MCF 10A (cell line): Measurements from ENCODE around the gene PRAC1. TPM values are rescaled to one million over a fixed set of nuclear protein-coding genes. Genes with fewer than 3 reads are reported as not detected.

Source experiments
- BruUV-seq: library from RNA; stranded (reverse); fragments of 400-500 nt; replicated peaks from 2 replicates; lab custom pipeline; 2021; lab: Mats Ljungman, UMichigan
- CTCF ChIA-PET: fragments of 300-600 bp; sonication (Branson Sonifier 250); formaldehyde crosslinking; extraction: SDS; loops from one replicate; lab custom pipeline; 2021; ENCODE audit warnings: antibody characterized with exemption, inconsistent platforms; lab: Yijun Ruan, JAX
- POLR2A ChIA-PET: fragments of 300-600, 350-650 bp; sonication (Branson Sonifier 250); formaldehyde crosslinking; extraction: SDS; loops from one replicate; lab custom pipeline; 2020; ENCODE audit warnings: antibody characterized with exemption, inconsistent platforms; lab: Yijun Ruan, JAX
- DNase-seq: peaks from one replicate; pipeline ENCODE4 v3.0.0-alpha.2; 2018; ENCODE audit not compliant: unreplicated experiment
- H3K27ac Mint-ChIP-seq: one replicate; pipeline ENCODE4 v1.8.0; 2022; ENCODE audit warnings: mild to moderate bottlenecking, low read depth, mixed read lengths; ENCODE audit not compliant: unreplicated experiment
- H3K27me3 Mint-ChIP-seq: one replicate; pipeline ENCODE4 v1.8.0; 2022; ENCODE audit warnings: mixed read lengths; ENCODE audit not compliant: insufficient read depth, unreplicated experiment
- H3K36me3 Mint-ChIP-seq: one replicate; pipeline ENCODE4 v1.8.0; 2022; ENCODE audit warnings: mild to moderate bottlenecking, moderate library complexity, mixed read lengths; ENCODE audit not compliant: insufficient read depth, unreplicated experiment
- H3K4me1 Mint-ChIP-seq: one replicate; pipeline ENCODE4 v1.8.0; 2022; ENCODE audit warnings: mixed read lengths; ENCODE audit not compliant: insufficient read depth, unreplicated experiment
- H3K4me3 Mint-ChIP-seq: one replicate; pipeline ENCODE4 v1.8.0; 2022; ENCODE audit warnings: mild to moderate bottlenecking, moderate library complexity, mixed read lengths; ENCODE audit not compliant: unreplicated experiment
- H3K9me3 Mint-ChIP-seq: one replicate; pipeline ENCODE4 v1.8.0; 2022; ENCODE audit warnings: mixed read lengths; ENCODE audit not compliant: unreplicated experiment
- CTCF ChIP-seq: fragments of 200-600 bp; IDR thresholded peaks from one replicate; pipeline ENCODE4 v1.8.0; 2022; ENCODE audit warnings: antibody characterized with exemption, mild to moderate bottlenecking; ENCODE audit not compliant: unreplicated experiment
- intact Hi-C: fragments of 100-400 bp; cut with micrococcal nuclease; formaldehyde crosslinking; loops from 2 replicates; pipeline ENCODE4 v1.14.1; 2022
- total RNA-seq: library from RNA; stranded (reverse); gene quantifications from 2 replicates; pipeline ENCODE4 v1.2.3, GENCODE V29; 2022

Gene PRAC1
- total RNA-seq, 1 experiment from 2014 or later = not detected

GRCh38 chr17:48725004-48725287, 2.6 kb upstream of the PRAC1 start:
- Mint-ChIP-seq H3K4me3 (peak overlapping the region; percentile 17), H3K27ac (no peak overlapping the region), H3K36me3 (no peaks in the 10 kb centered on the region), H3K27me3 (peaks cover 61% of the 10 kb centered on the region), H3K9me3 (no peaks in the 10 kb centered on the region), H3K4me1 (peaks cover 11% of the 10 kb centered on the region)
- POLR2A ChIA-PET = interaction anchor here (1.0 to 3.5 kb wide), 4 partner anchors 8 to 155 kb away, joined by 3 to 17 read pairs (median 4); no protein-coding TSS in a partner anchor
- DNase-seq = no peak
- TF ChIP-seq CTCF = no peak
- no TSS peak for BruUV-seq
- intact Hi-C loops = no loop called here
- CTCF ChIA-PET = interaction anchor here (0.6 to 5.0 kb wide), 27 partner anchors 9 to 1274 kb away, joined by 3 to 81 read pairs (median 4); no protein-coding TSS in a partner anchor

GRCh38 chr17:48724251-48725003, 2.1 kb upstream of the PRAC1 start:
- no peak overlapping the region for H3K27ac Mint-ChIP-seq
- no peaks in the 10 kb centered on the region for H3K9me3 Mint-ChIP-seq
- intact Hi-C loops = loop anchor here (1.0 kb wide), 2 partner anchors 67 to 155 kb away; no protein-coding TSS in a partner anchor
- peaks cover 56% of the 10 kb centered on the region for H3K27me3 Mint-ChIP-seq
- no peaks in the 10 kb centered on the region for H3K36me3 Mint-ChIP-seq
- peak; percentile 78 for DNase-seq
- CTCF ChIA-PET = interaction anchor here (0.6 to 5.0 kb wide), 54 partner anchors 8 to 1274 kb away, joined by 3 to 81 read pairs (median 4); no protein-coding TSS in a partner anchor
- peak; percentile 74 for TF ChIP-seq CTCF
- BruUV-seq = no TSS peak
- H3K4me1 Mint-ChIP-seq = peaks cover 11% of the 10 kb centered on the region
- H3K4me3 Mint-ChIP-seq = peak overlapping the region; percentile 17
- POLR2A ChIA-PET = interaction anchor here (0.6 to 3.5 kb wide), 5 partner anchors 7 to 596 kb away, joined by 3 to 17 read pairs (median 3); no protein-coding TSS in a partner anchor

GRCh38 chr17:48723423-48724250, 1.3 kb upstream of the PRAC1 start:
- POLR2A ChIA-PET = interaction anchor here (0.6 to 3.5 kb wide), 6 partner anchors 47 to 595 kb away, joined by 3 to 17 read pairs (median 3); no protein-coding TSS in a partner anchor
- H3K27ac Mint-ChIP-seq = no peak overlapping the region
- BruUV-seq = no TSS peak
- peaks cover 52% of the 10 kb centered on the region for H3K27me3 Mint-ChIP-seq
- intact Hi-C loops = loop anchor here (1.0 kb wide), 2 partner anchors 68 to 156 kb away; no protein-coding TSS in a partner anchor
- no peak overlapping the region for H3K4me3 Mint-ChIP-seq
- H3K9me3 Mint-ChIP-seq = no peaks in the 10 kb centered on the region
- no peak for DNase-seq
- CTCF ChIA-PET = interaction anchor here (0.6 to 5.0 kb wide), 44 partner anchors 9 to 805 kb away, joined by 3 to 81 read pairs (median 4); no protein-coding TSS in a partner anchor
- TF ChIP-seq CTCF = no peak
- no peaks in the 10 kb centered on the region for H3K36me3 Mint-ChIP-seq
- peaks cover 7% of the 10 kb centered on the region for H3K4me1 Mint-ChIP-seq
